NCI-H82 treated with DMSO at 0.1 percent for 48 hours (cell line): ENCODE measurements around the gene CD47.

ENCODE experiments used
- DNase-seq: peaks from one replicate; lab custom pipeline; 2025; ENCODE audit not compliant: unreplicated experiment; lab: John Stamatoyannopoulos, UW

The CD47 gene

GRCh38 chr3:108092501-108092900 lies 1.7 kb upstream of the CD47 start:
- DNase-seq = no peak

GRCh38 chr3:108091498-108092250 lies 843 bp upstream of the CD47 start:
- no peak for DNase-seq

- peak; percentile 31 for DNase-seq
These were observed 656 bp downstream of the CD47 start for GRCh38 chr3:108090049-108090700.

- DNase-seq = no peak
These were observed 1.3 kb downstream of the CD47 start for GRCh38 chr3:108089579-108089978.

- DNase-seq = no peak
These were observed 2.1 kb downstream of the CD47 start for GRCh38 chr3:108088697-108089096.

GRCh38 chr3:108088146-108088545 lies 2.7 kb downstream of the CD47 start:
- no peak for DNase-seq

- DNase-seq = no peak
These were observed 4.2 kb downstream of the CD47 start for GRCh38 chr3:108086653-108087052.

GRCh38 chr3:108085810-108086350 lies 5.0 kb downstream of the CD47 start:
- no peak for DNase-seq

GRCh38 chr3:108085370-108085769 lies 5.5 kb downstream of the CD47 start:
- no peak for DNase-seq

- DNase-seq = no peak
These were observed 11.0 kb downstream of the CD47 start for GRCh38 chr3:108079877-108080276.

- DNase-seq = no peak
These were observed 11.8 kb downstream of the CD47 start for GRCh38 chr3:108079043-108079442.

GRCh38 chr3:108076564-108076963 lies 14.3 kb downstream of the CD47 start:
- no peak for DNase-seq

- DNase-seq = no peak
These were observed 16.9 kb downstream of the CD47 start for GRCh38 chr3:108073764-108074431.

- DNase-seq = no peak
These were observed 19.5 kb downstream of the CD47 start for GRCh38 chr3:108071368-108071767.

- no peak for DNase-seq
These were observed 20.5 kb downstream of the CD47 start for GRCh38 chr3:108070356-108070755.

- DNase-seq = no peak
These were observed 23.1 kb downstream of the CD47 start for GRCh38 chr3:108067768-108068167.

- no peak for DNase-seq
These were observed 25.7 kb downstream of the CD47 start for GRCh38 chr3:108065096-108065495.

- DNase-seq = no peak
These were observed 26.4 kb downstream of the CD47 start for GRCh38 chr3:108064293-108064887.

GRCh38 chr3:108062051-108062450 lies 28.8 kb downstream of the CD47 start:
- no peak for DNase-seq

- no peak for DNase-seq
These were observed 30.5 kb downstream of the CD47 start for GRCh38 chr3:108060331-108060730.

- DNase-seq = no peak
These were observed 34.9 kb downstream of the CD47 start for GRCh38 chr3:108055931-108056330.
